ENCODE results near the gene PSMD11. TPM values are rescaled to one million over a fixed set of nuclear protein-coding genes. Genes with fewer than 3 reads are reported as not detected.
"Not testable (repeated sequence)": the region's sequence is repeated elsewhere in the genome, so short reads cannot be mapped to it uniquely, and the experiment has no call there.

PSMD11 gene
- total RNA-seq, 2 experiments from 2014 or later = 100 to 104 TPM

- DNase-seq (no peak), ATAC-seq (no peak)
- Mint-ChIP-seq H3K4me3 (peak overlapping the region; percentile 82), H3K4me1 (ENCODE audit: low read depth) (peaks cover 37% of the 10 kb centered on the region), H3K27me3 (ENCODE audit: low read depth) (peaks cover 16% of the 10 kb centered on the region), H3K36me3 (ENCODE audit: low read depth) (peaks cover 38% of the 10 kb centered on the region), H3K9me3 (ENCODE audit: insufficient read depth) (no peaks in the 10 kb centered on the region), H3K27ac (peak overlapping the region; percentile 73)
- CTCF ChIA-PET = interaction anchor here (1.4 to 7.0 kb wide), 2 partner anchors 17 to 213 kb away, joined by 3 to 102 read pairs; no protein-coding TSS in a partner anchor
- POLR2A ChIA-PET = interaction anchor here (0.6 kb wide), 2 partner anchors 78 to 116 kb away, joined by 3 read pairs; no protein-coding TSS in a partner anchor
These were observed 1.7 kb downstream of the PSMD11 start for GRCh38 chr17:32445971-32446370.

GRCh38 chr17:32446949-32447348 lies 2.6 kb downstream of the PSMD11 start:
- no peak overlapping the region for H3K27ac Mint-ChIP-seq
- POLR2A ChIA-PET = no interaction called here
- ATAC-seq (no peak), DNase-seq (no peak)
- peaks cover 36% of the 10 kb centered on the region for H3K4me1 Mint-ChIP-seq (ENCODE audit: low read depth)
- H3K27me3 Mint-ChIP-seq (ENCODE audit: low read depth) = peaks cover 9% of the 10 kb centered on the region
- H3K4me3 Mint-ChIP-seq = no peak overlapping the region
- H3K36me3 Mint-ChIP-seq (ENCODE audit: low read depth) = peaks cover 46% of the 10 kb centered on the region
- H3K9me3 Mint-ChIP-seq (ENCODE audit: insufficient read depth) = no peaks in the 10 kb centered on the region
- CTCF ChIA-PET = interaction anchor here (7.0 kb wide), 1 partner anchor 16 kb away, joined by 102 read pairs; no protein-coding TSS in a partner anchor

- no peaks in the 10 kb centered on the region for H3K9me3 Mint-ChIP-seq (ENCODE audit: insufficient read depth)
- no peaks in the 10 kb centered on the region for H3K27me3 Mint-ChIP-seq (ENCODE audit: low read depth)
- H3K4me1 Mint-ChIP-seq (ENCODE audit: low read depth) = peaks cover 27% of the 10 kb centered on the region
- no peak for DNase-seq
- ATAC-seq = no peak
- H3K4me3 Mint-ChIP-seq = no peak overlapping the region
- peaks cover 72% of the 10 kb centered on the region for H3K36me3 Mint-ChIP-seq (ENCODE audit: low read depth)
- H3K27ac Mint-ChIP-seq = no peak overlapping the region
- POLR2A ChIA-PET = no interaction called here
- CTCF ChIA-PET = interaction anchor here (1.9 kb wide), 1 partner anchor 12 kb away, joined by 7 read pairs; no protein-coding TSS in a partner anchor
These were observed 5.7 kb downstream of the PSMD11 start for GRCh38 chr17:32449963-32450362.

GRCh38 chr17:32450379-32450778 lies 6.1 kb downstream of the PSMD11 start:
- ATAC-seq; DNase-seq; H3K27me3 Mint-ChIP-seq (ENCODE audit: low read depth); H3K4me3 Mint-ChIP-seq; H3K27ac Mint-ChIP-seq; POLR2A ChIA-PET; H3K9me3 Mint-ChIP-seq (ENCODE audit: insufficient read depth): not testable (repeated sequence)
- Mint-ChIP-seq H3K4me1 (ENCODE audit: low read depth) (peaks cover 26% of the 10 kb centered on the region), H3K36me3 (ENCODE audit: low read depth) (peaks cover 75% of the 10 kb centered on the region)
- CTCF ChIA-PET = interaction anchor here (1.9 kb wide), 1 partner anchor 12 kb away, joined by 7 read pairs; no protein-coding TSS in a partner anchor

GRCh38 chr17:32451879-32452278 lies 7.6 kb downstream of the PSMD11 start:
- Mint-ChIP-seq H3K4me3 (no peak overlapping the region), H3K36me3 (ENCODE audit: low read depth) (peaks cover 74% of the 10 kb centered on the region), H3K4me1 (ENCODE audit: low read depth) (peaks cover 13% of the 10 kb centered on the region), H3K9me3 (ENCODE audit: insufficient read depth) (no peaks in the 10 kb centered on the region), H3K27me3 (ENCODE audit: low read depth) (no peaks in the 10 kb centered on the region), H3K27ac (no peak overlapping the region)
- ChIA-PET POLR2A (no interaction called here), CTCF (interaction anchor here (1.9 kb wide), 1 partner anchor 10 kb away, joined by 7 read pairs; no protein-coding TSS in a partner anchor)
- ATAC-seq = no peak
- DNase-seq = no peak

- Mint-ChIP-seq H3K36me3 (ENCODE audit: low read depth) (peaks cover 74% of the 10 kb centered on the region), H3K4me1 (ENCODE audit: low read depth) (peaks cover 11% of the 10 kb centered on the region), H3K27ac (no peak overlapping the region), H3K9me3 (ENCODE audit: insufficient read depth) (no peaks in the 10 kb centered on the region), H3K4me3 (no peak overlapping the region), H3K27me3 (ENCODE audit: low read depth) (no peaks in the 10 kb centered on the region)
- ATAC-seq (no peak), DNase-seq (no peak)
- POLR2A ChIA-PET = no interaction called here
- CTCF ChIA-PET = interaction anchor here (3.0 kb wide), 1 partner anchor 10 kb away, joined by 17 read pairs; no protein-coding TSS in a partner anchor
These were observed 8.0 kb downstream of the PSMD11 start for GRCh38 chr17:32452281-32452680.

- no peak overlapping the region for H3K27ac Mint-ChIP-seq
- no peak overlapping the region for H3K4me3 Mint-ChIP-seq
- H3K4me1 Mint-ChIP-seq (ENCODE audit: low read depth) = peaks cover 18% of the 10 kb centered on the region
- ChIA-PET POLR2A (no interaction called here), CTCF (interaction anchor here (1.1 to 3.0 kb wide), 2 partner anchors 9 kb away, joined by 6 to 17 read pairs; partner anchors contain the start of gene PSMD11)
- H3K9me3 Mint-ChIP-seq (ENCODE audit: insufficient read depth) = no peaks in the 10 kb centered on the region
- no peak for DNase-seq
- H3K27me3 Mint-ChIP-seq (ENCODE audit: low read depth) = no peaks in the 10 kb centered on the region
- no peak for ATAC-seq
- peaks cover 79% of the 10 kb centered on the region for H3K36me3 Mint-ChIP-seq (ENCODE audit: low read depth)
These were observed 9.1 kb downstream of the PSMD11 start for GRCh38 chr17:32453370-32453769.

GRCh38 chr17:32458371-32458770 lies 14.1 kb downstream of the PSMD11 start:
- ChIA-PET POLR2A (no interaction called here), CTCF (interaction anchor here (1.1 to 1.5 kb wide), 3 partner anchors 11 to 158 kb away, joined by 3 read pairs; no protein-coding TSS in a partner anchor)
- no peaks in the 10 kb centered on the region for H3K27me3 Mint-ChIP-seq (ENCODE audit: low read depth)
- peaks cover 29% of the 10 kb centered on the region for H3K4me1 Mint-ChIP-seq (ENCODE audit: low read depth)
- H3K9me3 Mint-ChIP-seq (ENCODE audit: insufficient read depth) = no peaks in the 10 kb centered on the region
- H3K27ac Mint-ChIP-seq = peak overlapping the region; percentile 3
- peaks cover 72% of the 10 kb centered on the region for H3K36me3 Mint-ChIP-seq (ENCODE audit: low read depth)
- DNase-seq (no peak), ATAC-seq (peak; percentile 60)
- H3K4me3 Mint-ChIP-seq = no peak overlapping the region

GRCh38 chr17:32460054-32460453 lies 15.7 kb downstream of the PSMD11 start:
- ChIA-PET POLR2A (no interaction called here), CTCF (interaction anchor here (1.0 to 5.6 kb wide), 3 partner anchors 12 to 199 kb away, joined by 3 to 102 read pairs (median 54); partner anchors contain the start of gene PSMD11)
- H3K27me3 Mint-ChIP-seq (ENCODE audit: low read depth) = no peaks in the 10 kb centered on the region
- DNase-seq (no peak), ATAC-seq (no peak)
- no peak overlapping the region for H3K27ac Mint-ChIP-seq
- H3K9me3 Mint-ChIP-seq (ENCODE audit: insufficient read depth) = no peaks in the 10 kb centered on the region
- no peak overlapping the region for H3K4me3 Mint-ChIP-seq
- peaks cover 60% of the 10 kb centered on the region for H3K36me3 Mint-ChIP-seq (ENCODE audit: low read depth)
- H3K4me1 Mint-ChIP-seq (ENCODE audit: low read depth) = peaks cover 29% of the 10 kb centered on the region

- H3K4me1 Mint-ChIP-seq (ENCODE audit: low read depth) = peaks cover 27% of the 10 kb centered on the region
- peaks cover 59% of the 10 kb centered on the region for H3K36me3 Mint-ChIP-seq (ENCODE audit: low read depth)
- no peak overlapping the region for H3K4me3 Mint-ChIP-seq
- ChIA-PET CTCF (interaction anchor here (0.6 to 5.6 kb wide), 54 partner anchors 8 to 480 kb away, joined by 3 to 102 read pairs (median 6); partner anchors contain the start of genes CDK5R1, MYO1D and PSMD11), POLR2A (interaction anchor here (1.2 kb wide), 1 partner anchor 17 kb away, joined by 4 read pairs; the partner anchor contains the start of gene PSMD11)
- no peak overlapping the region for H3K27ac Mint-ChIP-seq
- H3K9me3 Mint-ChIP-seq (ENCODE audit: insufficient read depth) = no peaks in the 10 kb centered on the region
- DNase-seq = no peak
- peak; percentile 38 for ATAC-seq
- no peaks in the 10 kb centered on the region for H3K27me3 Mint-ChIP-seq (ENCODE audit: low read depth)
These were observed 17.2 kb downstream of the PSMD11 start for GRCh38 chr17:32461498-32461852.

- CTCF ChIA-PET = interaction anchor here (0.6 to 5.6 kb wide), 69 partner anchors 8 to 480 kb away, joined by 3 to 102 read pairs (median 5); partner anchors contain the start of genes CDK5R1, MYO1D and PSMD11
- ATAC-seq (peak; percentile 86), DNase-seq (peak; percentile 83)
- Mint-ChIP-seq H3K4me3 (no peak overlapping the region), H3K4me1 (ENCODE audit: low read depth) (peaks cover 26% of the 10 kb centered on the region), H3K27me3 (ENCODE audit: low read depth) (no peaks in the 10 kb centered on the region), H3K9me3 (ENCODE audit: insufficient read depth) (no peaks in the 10 kb centered on the region), H3K27ac (no peak overlapping the region), H3K36me3 (ENCODE audit: low read depth) (peaks cover 58% of the 10 kb centered on the region)
- POLR2A ChIA-PET = interaction anchor here (1.2 kb wide), 1 partner anchor 17 kb away, joined by 4 read pairs; the partner anchor contains the start of gene PSMD11
These were observed 17.7 kb downstream of the PSMD11 start for GRCh38 chr17:32461853-32462617.

GRCh38 chr17:32463304-32463703 lies 19.0 kb downstream of the PSMD11 start:
- no peaks in the 10 kb centered on the region for H3K27me3 Mint-ChIP-seq (ENCODE audit: low read depth)
- H3K4me1 Mint-ChIP-seq (ENCODE audit: low read depth) = peaks cover 15% of the 10 kb centered on the region
- peaks cover 56% of the 10 kb centered on the region for H3K36me3 Mint-ChIP-seq (ENCODE audit: low read depth)
- ChIA-PET POLR2A (interaction anchor here (0.6 kb wide), 1 partner anchor 64 kb away, joined by 3 read pairs; no protein-coding TSS in a partner anchor), CTCF (interaction anchor here (0.9 to 5.6 kb wide), 29 partner anchors 9 to 297 kb away, joined by 3 to 102 read pairs (median 9); partner anchors contain the start of genes CDK5R1 and PSMD11)
- H3K4me3 Mint-ChIP-seq = no peak overlapping the region
- ATAC-seq (no peak), DNase-seq (no peak)
- no peaks in the 10 kb centered on the region for H3K9me3 Mint-ChIP-seq (ENCODE audit: insufficient read depth)
- no peak overlapping the region for H3K27ac Mint-ChIP-seq
